Measurements from ENCODE around the gene ZNF214.

DNA sequence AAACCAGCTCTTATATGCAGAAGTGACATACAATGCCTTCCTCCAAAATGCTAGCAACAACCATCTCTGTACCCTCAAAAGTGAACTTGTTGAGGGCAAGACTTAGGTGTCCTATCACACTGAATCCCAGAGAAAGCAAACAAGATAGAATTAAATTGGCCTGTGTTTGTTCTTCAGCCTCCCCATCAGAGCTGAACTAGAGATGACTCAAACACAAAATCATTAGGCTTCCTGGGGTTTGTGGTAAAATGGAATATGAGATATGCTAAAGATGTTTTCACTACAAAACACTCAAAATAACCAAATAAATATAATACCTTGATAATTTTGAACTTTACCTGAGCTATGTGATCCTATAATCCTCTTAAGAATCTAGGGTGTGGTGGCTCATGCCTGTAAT lies 31.6 kb downstream of the ZNF214 start:
- TF ChIP-seq, protein P1, sequence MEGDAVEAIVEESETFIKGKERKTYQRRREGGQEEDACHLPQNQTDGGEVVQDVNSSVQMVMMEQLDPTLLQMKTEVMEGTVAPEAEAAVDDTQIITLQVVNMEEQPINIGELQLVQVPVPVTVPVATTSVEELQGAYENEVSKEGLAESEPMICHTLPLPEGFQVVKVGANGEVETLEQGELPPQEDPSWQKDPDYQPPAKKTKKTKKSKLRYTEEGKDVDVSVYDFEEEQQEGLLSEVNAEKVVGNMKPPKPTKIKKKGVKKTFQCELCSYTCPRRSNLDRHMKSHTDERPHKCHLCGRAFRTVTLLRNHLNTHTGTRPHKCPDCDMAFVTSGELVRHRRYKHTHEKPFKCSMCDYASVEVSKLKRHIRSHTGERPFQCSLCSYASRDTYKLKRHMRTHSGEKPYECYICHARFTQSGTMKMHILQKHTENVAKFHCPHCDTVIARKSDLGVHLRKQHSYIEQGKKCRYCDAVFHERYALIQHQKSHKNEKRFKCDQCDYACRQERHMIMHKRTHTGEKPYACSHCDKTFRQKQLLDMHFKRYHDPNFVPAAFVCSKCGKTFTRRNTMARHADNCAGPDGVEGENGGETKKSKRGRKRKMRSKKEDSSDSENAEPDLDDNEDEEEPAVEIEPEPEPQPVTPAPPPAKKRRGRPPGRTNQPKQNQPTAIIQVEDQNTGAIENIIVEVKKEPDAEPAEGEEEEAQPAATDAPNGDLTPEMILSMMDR (IDR thresholded peaks at IDR 0.05), result no peak
- TF ChIP-seq POLR2A (IDR thresholded peaks at IDR 0.05), result no peak
